Panc1 (cell line): ENCODE measurements around the gene TGFB3.

Source experiments
- CTCF ChIP-seq: fragments of 450-650 bp; IDR thresholded peaks from 2 replicates; pipeline ENCODE4 v1.5.1; 2017; ENCODE audit warnings: mild to moderate bottlenecking
- POLR2AphosphoS5 ChIP-seq: IDR thresholded peaks from 2 replicates; pipeline ENCODE4 v1.6.1; 2012; ENCODE audit warnings: mild to moderate bottlenecking, low read depth, low read length, moderate library complexity
- REST ChIP-seq, 2 experiments: IDR thresholded peaks; 2 replicates each; pipeline ENCODE4 v1.6.1; 2011 to 2012; ENCODE audit warnings: low read depth in 2 of 2, control low read depth in 1 of 2, low read length in 1 of 2, mild to moderate bottlenecking in 1 of 2, moderate library complexity in 1 of 2; ENCODE audit not compliant: insufficient read depth in 1 of 2
- SIN3A ChIP-seq: IDR thresholded peaks from 2 replicates; pipeline ENCODE4 v1.6.1; 2012; ENCODE audit warnings: low read depth, mild to moderate bottlenecking, low read length, moderate library complexity, borderline replicate concordance; ENCODE audit not compliant: insufficient read depth
- TCF7L2 ChIP-seq: IDR thresholded peaks from 2 replicates; pipeline ENCODE4 v1.6.1; 2011; ENCODE audit warnings: mild to moderate bottlenecking, low read depth, low read length, inconsistent platforms

- TF ChIP-seq CTCF (no peak), REST (IDR thresholded peaks at IDR 0.05; ENCODE audit: insufficient read depth in 1 of 2, low read depth in 2 of 2, low read length in 1 of 2) (no peak), POLR2AphosphoS5 (no peak), TCF7L2 (no peak), SIN3A (no peak)
These were observed 11.9 kb downstream of the TGFB3 start for GRCh38 chr14:75969891-75970290.
